Activated T-helper 2 cell treated with anti-CD3 and anti-CD28 coated beads, Interferon-gamma antibody, Interleukin-2, Interleukin-4, amounts not matched to agents 10 μg/mL and 5 μg/mL and 100 μg/mL, durations not matched to agents 14 hours and 24 hours and 36 hours (primary cell): ENCODE data around the gene PCDHB8. TPM values are rescaled to one million over a fixed set of nuclear protein-coding genes. Genes with fewer than 3 reads are reported as not detected.
"Not testable (repeated sequence)": the region's sequence is repeated elsewhere in the genome, so short reads cannot be mapped to it uniquely, and the experiment has no call there.

Source experiments
- DNase-seq: peaks from one replicate; pipeline ENCODE4 v3.0.0; 2021; ENCODE audit warnings: low spot score
- H3K27ac Mint-ChIP-seq: one replicate; pipeline ENCODE4 v1.8.0; 2021; ENCODE audit warnings: mixed read lengths
- H3K27me3 Mint-ChIP-seq: one replicate; pipeline ENCODE4 v1.8.0; 2021; ENCODE audit warnings: low read depth, mixed read lengths
- H3K36me3 Mint-ChIP-seq: one replicate; pipeline ENCODE4 v1.8.0; 2021; ENCODE audit warnings: low read depth, mixed read lengths
- H3K4me1 Mint-ChIP-seq: one replicate; pipeline ENCODE4 v1.8.0; 2021; ENCODE audit warnings: low read depth, mixed read lengths
- H3K4me3 Mint-ChIP-seq: one replicate; pipeline ENCODE4 v1.8.0; 2021; ENCODE audit warnings: low read depth, mild to moderate bottlenecking, moderate library complexity, mixed read lengths
- H3K9me3 Mint-ChIP-seq: one replicate; pipeline ENCODE4 v1.8.0; 2021; ENCODE audit warnings: mixed read lengths
- intact Hi-C: fragments of 100-400 bp; cut with micrococcal nuclease; formaldehyde crosslinking; loops from one replicate; pipeline ENCODE4 v1.15.1; 2023
- total RNA-seq: library from RNA; stranded (reverse); gene quantifications from 2 replicates; pipeline ENCODE4 v1.2.3, GENCODE V29; 2022

PCDHB8 gene
- total RNA-seq, 1 donor from 2014 or later = not detected

DNA sequence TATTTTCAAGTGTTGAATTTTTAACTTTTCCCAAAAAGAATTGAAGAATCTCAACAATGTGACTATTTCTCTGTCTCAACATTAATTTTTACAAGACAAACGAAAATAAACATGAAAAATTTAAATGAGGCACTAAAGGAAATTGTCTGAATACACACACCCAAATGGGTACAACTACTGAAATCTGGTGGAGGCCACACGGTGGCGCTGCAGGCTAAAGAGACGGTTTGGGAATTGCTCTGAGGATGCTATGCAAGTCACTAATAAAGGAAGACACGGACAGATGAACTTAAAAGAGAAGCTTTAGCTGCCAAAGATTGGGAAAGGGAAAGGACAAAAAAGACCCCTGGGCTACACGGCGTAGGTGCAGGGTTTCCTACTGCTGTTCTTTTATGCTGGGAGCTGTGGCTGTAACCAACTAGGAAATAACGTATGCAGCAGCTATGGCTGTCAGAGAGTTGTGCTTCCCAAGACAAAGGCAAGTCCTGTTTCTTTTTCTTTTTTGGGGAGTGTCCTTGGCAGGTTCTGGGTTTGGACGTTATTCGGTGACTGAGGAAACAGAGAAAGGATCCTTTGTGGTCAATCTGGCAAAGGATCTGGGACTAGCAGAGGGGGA lies 14.6 kb downstream of the PCDHB8 start, which contains the start of gene PCDHB10:
PCDHB10 (plus strand) TSS at position 244 of the 616 bp plus-strand sequence; CDS start at position 444, 200 bp downstream.
- H3K4me1 Mint-ChIP-seq = no peaks in the 10 kb centered on the region
- H3K4me3 Mint-ChIP-seq = no peak within 1 kb of the TSS
- intact Hi-C loops = no loop called here
- DNase-seq = no peak
- peaks cover 2% of the 10 kb centered on the region for H3K27me3 Mint-ChIP-seq
- H3K36me3 Mint-ChIP-seq = peaks cover 3% of the 10 kb centered on the region
- H3K9me3 Mint-ChIP-seq = peaks cover 53% of the 10 kb centered on the region
- no peak within 1 kb of the TSS for H3K27ac Mint-ChIP-seq

DNA sequence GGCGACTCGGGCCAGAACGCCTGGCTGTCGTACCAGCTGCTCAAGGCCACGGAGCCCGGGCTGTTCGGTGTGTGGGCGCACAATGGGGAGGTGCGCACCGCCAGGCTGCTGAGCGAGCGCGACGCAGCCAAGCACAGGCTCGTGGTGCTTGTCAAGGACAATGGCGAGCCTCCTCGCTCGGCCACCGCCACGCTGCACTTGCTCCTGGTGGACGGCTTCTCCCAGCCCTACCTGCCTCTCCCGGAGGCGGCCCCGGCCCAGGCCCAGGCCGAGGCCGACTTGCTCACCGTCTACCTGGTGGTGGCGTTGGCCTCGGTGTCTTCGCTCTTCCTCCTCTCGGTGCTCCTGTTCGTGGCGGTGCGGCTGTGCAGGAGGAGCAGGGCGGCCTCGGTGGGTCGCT lies 16.7 kb downstream of the PCDHB8 start:
- DNase-seq, H3K27ac Mint-ChIP-seq, H3K4me1 Mint-ChIP-seq, intact Hi-C loops, H3K27me3 Mint-ChIP-seq, H3K36me3 Mint-ChIP-seq, H3K4me3 Mint-ChIP-seq: not testable (repeated sequence)
- H3K9me3 Mint-ChIP-seq = peaks cover 58% of the 10 kb centered on the region

- no peaks in the 10 kb centered on the region for H3K36me3 Mint-ChIP-seq
- H3K27me3 Mint-ChIP-seq = no peaks in the 10 kb centered on the region
- no peak overlapping the region for H3K27ac Mint-ChIP-seq
- no peaks in the 10 kb centered on the region for H3K4me1 Mint-ChIP-seq
- intact Hi-C loops = no loop called here
- no peak for DNase-seq
- no peak overlapping the region for H3K4me3 Mint-ChIP-seq
- peaks cover 68% of the 10 kb centered on the region for H3K9me3 Mint-ChIP-seq
These were observed 18.8 kb downstream of the PCDHB8 start for GRCh38 chr5:141196363-141196762.

DNA sequence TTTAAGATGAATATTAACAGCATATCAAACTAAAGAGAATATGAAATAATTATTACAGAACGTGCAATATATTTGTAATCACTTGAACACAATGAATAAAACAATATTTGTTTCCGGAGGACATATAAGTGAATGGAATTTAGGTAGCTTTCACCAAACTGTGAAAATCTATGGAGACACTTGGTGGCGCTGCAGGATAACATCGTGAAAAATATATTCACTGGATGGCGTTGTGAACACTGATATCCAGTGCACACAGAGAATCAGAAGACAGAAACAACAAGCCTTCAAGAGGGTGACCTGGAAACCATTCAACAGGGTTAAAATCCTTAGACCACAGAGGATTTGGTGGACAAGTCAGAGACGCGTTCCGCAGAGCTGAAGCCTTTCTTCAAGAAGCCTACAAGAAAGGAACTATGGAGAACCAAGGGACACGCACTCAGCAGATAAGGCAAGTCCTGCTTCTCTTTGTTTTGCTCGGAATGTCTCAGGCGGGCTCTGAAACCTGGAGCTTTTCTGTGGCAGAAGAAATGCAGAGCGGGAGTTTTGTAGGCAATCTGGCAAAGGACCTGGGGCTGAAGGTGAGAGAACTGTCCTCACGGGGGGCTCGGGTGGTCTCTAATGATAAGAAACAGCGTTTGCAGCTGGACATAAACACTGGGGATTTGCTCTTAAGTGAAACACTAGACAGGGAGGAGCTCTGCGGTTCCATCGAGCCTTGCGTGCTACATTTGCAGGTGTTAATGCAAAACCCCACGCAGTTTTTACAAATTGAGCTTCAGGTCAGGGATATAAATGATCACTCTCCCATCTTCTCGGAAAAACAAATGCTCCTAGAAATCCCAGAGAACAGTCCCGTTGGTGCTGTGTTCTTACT lies 22.0 kb downstream of the PCDHB8 start, which contains the start of gene PCDHB11:
PCDHB11 (plus strand) TSS at position 269 of the 877 bp plus-strand sequence; CDS start at position 417, 148 bp downstream.
- DNase-seq = no peak
- Mint-ChIP-seq H3K4me1 (no peaks in the 10 kb centered on the region), H3K27ac (no peak within 1 kb of the TSS), H3K9me3 (peaks cover 51% of the 10 kb centered on the region), H3K36me3 (no peaks in the 10 kb centered on the region), H3K27me3 (no peaks in the 10 kb centered on the region), H3K4me3 (no peak within 1 kb of the TSS)
- intact Hi-C loops = no loop called here

DNA sequence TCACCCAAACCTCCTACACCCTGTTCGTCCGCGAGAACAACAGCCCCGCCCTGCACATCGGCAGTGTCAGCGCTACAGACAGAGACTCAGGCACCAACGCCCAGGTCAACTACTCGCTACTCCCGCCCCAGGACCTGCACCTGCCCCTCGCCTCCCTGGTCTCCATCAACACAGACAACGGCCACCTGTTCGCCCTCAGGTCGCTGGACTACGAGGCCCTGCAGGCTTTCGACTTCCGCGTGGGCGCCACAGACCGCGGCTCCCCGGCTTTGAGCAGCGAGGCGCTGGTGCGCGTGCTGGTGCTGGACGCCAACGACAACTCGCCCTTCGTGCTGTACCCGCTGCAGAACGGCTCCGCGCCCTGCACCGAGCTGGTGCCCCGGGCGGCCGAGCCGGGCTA lies 23.5 kb downstream of the PCDHB8 start:
- peaks cover 43% of the 10 kb centered on the region for H3K9me3 Mint-ChIP-seq
- H3K27ac Mint-ChIP-seq, H3K36me3 Mint-ChIP-seq, H3K4me1 Mint-ChIP-seq, intact Hi-C loops, H3K27me3 Mint-ChIP-seq, DNase-seq, H3K4me3 Mint-ChIP-seq: not testable (repeated sequence)

DNA sequence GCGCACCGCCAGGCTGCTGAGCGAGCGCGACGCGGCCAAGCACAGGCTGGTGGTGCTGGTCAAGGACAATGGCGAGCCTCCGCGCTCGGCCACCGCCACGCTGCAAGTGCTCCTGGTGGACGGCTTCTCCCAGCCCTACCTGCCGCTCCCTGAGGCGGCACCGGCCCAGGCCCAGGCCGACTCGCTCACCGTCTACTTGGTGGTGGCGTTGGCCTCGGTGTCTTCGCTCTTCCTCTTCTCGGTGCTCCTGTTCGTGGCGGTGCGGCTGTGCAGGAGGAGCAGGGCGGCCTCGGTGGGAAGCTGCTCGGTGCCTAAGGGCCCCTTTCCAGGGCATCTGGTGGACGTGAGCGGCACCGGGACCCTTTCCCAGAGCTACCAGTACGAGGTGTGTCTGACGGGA lies 24.1 kb downstream of the PCDHB8 start:
- H3K4me3 Mint-ChIP-seq, intact Hi-C loops, H3K27me3 Mint-ChIP-seq, H3K4me1 Mint-ChIP-seq, H3K27ac Mint-ChIP-seq, H3K36me3 Mint-ChIP-seq, DNase-seq: not testable (repeated sequence)
- peaks cover 38% of the 10 kb centered on the region for H3K9me3 Mint-ChIP-seq

DNA sequence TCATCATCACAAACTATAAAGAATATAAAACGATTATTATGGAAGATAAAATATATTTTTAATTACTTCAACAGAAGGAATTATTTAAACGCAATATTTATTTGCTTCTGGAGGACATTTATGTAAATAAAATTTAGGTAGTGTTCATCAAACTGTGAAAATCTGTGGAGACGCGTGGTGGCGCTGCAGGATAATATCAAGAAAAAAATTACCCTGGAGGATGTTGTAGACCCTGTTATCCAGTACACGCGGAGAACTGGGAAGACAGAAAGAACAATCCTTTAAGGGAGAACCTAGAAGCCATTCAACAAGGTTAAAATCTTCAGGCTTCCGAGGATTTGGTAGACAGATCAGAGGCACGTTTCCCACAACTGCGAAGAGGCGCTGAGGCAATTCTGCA lies 30.9 kb downstream of the PCDHB8 start, which contains the start of gene PCDHB12:
PCDHB12 (plus strand) TSS at position 242 of the 400 bp plus-strand sequence. CDS start 189 bp downstream, outside the sequence.
- DNase-seq = no peak
- H3K4me1 Mint-ChIP-seq = no peaks in the 10 kb centered on the region
- H3K36me3 Mint-ChIP-seq = no peaks in the 10 kb centered on the region
- intact Hi-C loops = no loop called here
- no peak within 1 kb of the TSS for H3K4me3 Mint-ChIP-seq
- H3K9me3 Mint-ChIP-seq = peaks cover 11% of the 10 kb centered on the region
- no peaks in the 10 kb centered on the region for H3K27me3 Mint-ChIP-seq
- no peak within 1 kb of the TSS for H3K27ac Mint-ChIP-seq

GRCh38 chr5:141210281-141210680 lies 32.7 kb downstream of the PCDHB8 start:
- not testable (repeated sequence) for H3K27me3 Mint-ChIP-seq

DNA sequence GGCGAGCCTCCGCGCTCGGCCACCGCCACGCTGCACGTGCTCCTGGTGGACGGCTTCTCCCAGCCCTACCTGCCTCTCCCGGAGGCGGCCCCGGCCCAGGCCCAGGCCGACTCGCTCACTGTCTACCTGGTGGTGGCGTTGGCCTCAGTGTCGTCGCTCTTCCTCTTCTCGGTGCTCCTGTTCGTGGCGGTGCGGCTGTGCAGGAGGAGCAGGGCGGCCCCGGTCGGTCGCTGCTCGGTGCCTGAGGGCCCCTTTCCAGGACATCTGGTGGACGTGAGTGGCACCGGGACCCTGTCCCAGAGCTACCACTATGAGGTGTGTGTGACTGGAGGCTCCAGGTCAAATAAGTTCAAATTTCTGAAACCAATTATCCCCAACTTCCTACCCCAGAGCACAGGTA lies 33.3 kb downstream of the PCDHB8 start:
- DNase-seq, H3K4me3 Mint-ChIP-seq, H3K27ac Mint-ChIP-seq, intact Hi-C loops, H3K4me1 Mint-ChIP-seq, H3K36me3 Mint-ChIP-seq, H3K27me3 Mint-ChIP-seq: not testable (repeated sequence)
- peaks cover 17% of the 10 kb centered on the region for H3K9me3 Mint-ChIP-seq

More at GRCh38 chr5:141210281-141210680, 32.7 kb downstream of the PCDHB8 start:
- H3K4me1 Mint-ChIP-seq, DNase-seq, H3K27ac Mint-ChIP-seq, intact Hi-C loops, H3K36me3 Mint-ChIP-seq, H3K4me3 Mint-ChIP-seq: not testable (repeated sequence)
- peaks cover 14% of the 10 kb centered on the region for H3K9me3 Mint-ChIP-seq

DNA sequence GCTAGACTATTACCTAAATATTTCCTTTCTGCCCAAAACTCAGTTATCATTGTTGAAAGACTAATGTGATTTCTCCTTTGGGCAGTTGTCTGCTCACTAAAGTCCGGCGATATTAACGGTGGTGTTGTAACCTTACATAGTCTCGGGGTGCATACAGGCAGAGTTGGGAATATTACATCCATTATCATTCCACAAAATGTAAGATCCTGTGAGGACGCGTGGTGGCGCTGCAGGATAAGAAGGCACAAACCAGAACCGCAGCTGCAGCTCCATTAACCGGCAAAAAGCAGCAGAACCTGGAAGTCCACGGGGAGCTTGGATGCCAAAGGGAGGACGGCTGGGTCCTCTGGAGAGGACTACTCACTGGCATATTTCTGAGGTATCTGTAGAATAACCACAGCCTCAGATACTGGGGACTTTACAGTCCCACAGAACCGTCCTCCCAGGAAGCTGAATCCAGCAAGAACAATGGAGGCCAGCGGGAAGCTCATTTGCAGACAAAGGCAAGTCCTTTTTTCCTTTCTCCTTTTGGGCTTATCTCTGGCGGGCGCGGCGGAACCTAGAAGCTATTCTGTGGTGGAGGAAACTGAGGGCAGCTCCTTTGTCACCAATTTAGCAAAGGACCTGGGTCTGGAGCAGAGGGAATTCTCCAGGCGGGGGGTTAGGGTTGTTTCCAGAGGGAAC lies 36.2 kb downstream of the PCDHB8 start, which contains the start of gene PCDHB13:
PCDHB13 (plus strand) TSS at position 264 of the 684 bp plus-strand sequence; CDS start at position 469, 205 bp downstream.
- H3K4me3 Mint-ChIP-seq = not testable (repeated sequence)

GRCh38 chr5:141214583-141214982 lies 37.0 kb downstream of the PCDHB8 start:
- intact Hi-C loops, H3K4me3 Mint-ChIP-seq, DNase-seq, H3K4me1 Mint-ChIP-seq, H3K27me3 Mint-ChIP-seq, H3K27ac Mint-ChIP-seq, H3K36me3 Mint-ChIP-seq: not testable (repeated sequence)
- H3K9me3 Mint-ChIP-seq = peaks cover 39% of the 10 kb centered on the region

More for the DNA sequence above, 36.2 kb downstream of the PCDHB8 start, which contains the start of gene PCDHB13:
- H3K27ac Mint-ChIP-seq, H3K27me3 Mint-ChIP-seq, intact Hi-C loops, H3K36me3 Mint-ChIP-seq, H3K4me1 Mint-ChIP-seq, DNase-seq: not testable (repeated sequence)
- H3K9me3 Mint-ChIP-seq = peaks cover 34% of the 10 kb centered on the region

DNA sequence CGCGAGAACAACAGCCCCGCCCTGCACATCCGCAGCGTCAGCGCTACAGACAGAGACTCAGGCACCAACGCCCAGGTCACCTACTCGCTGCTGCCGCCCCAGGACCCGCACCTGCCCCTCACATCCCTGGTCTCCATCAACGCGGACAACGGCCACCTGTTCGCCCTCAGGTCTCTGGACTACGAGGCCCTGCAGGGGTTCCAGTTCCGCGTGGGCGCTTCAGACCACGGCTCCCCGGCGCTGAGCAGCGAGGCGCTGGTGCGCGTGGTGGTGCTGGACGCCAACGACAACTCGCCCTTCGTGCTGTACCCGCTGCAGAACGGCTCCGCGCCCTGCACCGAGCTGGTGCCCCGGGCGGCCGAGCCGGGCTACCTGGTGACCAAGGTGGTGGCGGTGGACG lies 37.9 kb downstream of the PCDHB8 start:
- H3K36me3 Mint-ChIP-seq, H3K27me3 Mint-ChIP-seq, H3K4me3 Mint-ChIP-seq, intact Hi-C loops, DNase-seq, H3K4me1 Mint-ChIP-seq, H3K27ac Mint-ChIP-seq: not testable (repeated sequence)
- H3K9me3 Mint-ChIP-seq = peaks cover 38% of the 10 kb centered on the region
